K562 (cell line): Measurements from ENCODE around the gene ABCF2. TPM values are rescaled to one million over a fixed set of nuclear protein-coding genes. Genes with fewer than 3 reads are reported as not detected.

Source experiments
- AFF4 ChIP-seq: sonication (generic); formaldehyde crosslinking; IDR thresholded peaks from 2 replicates; pipeline ENCODE4 v1.8.0; 2023; ENCODE audit warnings: mild to moderate bottlenecking, missing genetic modification reagents
- CBFA2T2 ChIP-seq: fragments of 450-650 bp; conservative IDR thresholded peaks from 2 replicates; pipeline ENCODE4 v1.6.1; 2017; ENCODE audit warnings: mild to moderate bottlenecking
- CREB5 ChIP-seq: fragments of 250-450 bp; sonication (Bioruptor Pico); IDR thresholded peaks from 2 replicates; pipeline ENCODE4 v1.5.0; 2020; ENCODE audit warnings: mild to moderate bottlenecking
- EP300 ChIP-seq: IDR thresholded peaks from 2 replicates; pipeline ENCODE4 v1.6.1; 2012; ENCODE audit warnings: low read length, improper control_type of control experiment
- ETV5 ChIP-seq: sonication (generic); formaldehyde crosslinking; IDR thresholded peaks from 2 replicates; pipeline ENCODE4 v1.4.0; 2020; ENCODE audit warnings: low read depth, mild to moderate bottlenecking, missing genetic modification reagents
- FOXJ3 ChIP-seq: sonication (generic); formaldehyde crosslinking; IDR thresholded peaks from 2 replicates; pipeline ENCODE4 v1.4.0; 2020; ENCODE audit warnings: mild to moderate bottlenecking, missing genetic modification reagents
- FOXK1 ChIP-seq: sonication (generic); formaldehyde crosslinking; IDR thresholded peaks from 2 replicates; pipeline ENCODE4 v1.8.0; 2022; ENCODE audit warnings: missing genetic modification reagents, mild to moderate bottlenecking, borderline replicate concordance
- GABPB1 ChIP-seq: sonication (generic); formaldehyde crosslinking; IDR thresholded peaks from 2 replicates; pipeline ENCODE4 v1.8.0; 2022; ENCODE audit warnings: mild to moderate bottlenecking, missing genetic modification reagents
- MIER1 ChIP-seq: fragments of 450-650 bp; IDR thresholded peaks from 2 replicates; pipeline ENCODE4 v1.6.1; 2016; ENCODE audit warnings: antibody characterized with exemption, mild to moderate bottlenecking, low read depth
- MLX ChIP-seq, 2 experiments: fragments of 450-650 bp in 1 of 2; sonication (generic) in 1 of 2; formaldehyde crosslinking; conservative IDR thresholded peaks; 2 replicates each; pipeline versions ENCODE4 v1.4.0 to v1.8.1; 2020 to 2022; ENCODE audit warnings: mild to moderate bottlenecking in 1 of 2, missing genetic modification reagents in 1 of 2
- MXI1 ChIP-seq: IDR thresholded peaks from 2 replicates; pipeline ENCODE4 v1.6.1; 2011; ENCODE audit warnings: low read depth, mild to moderate bottlenecking, improper control_type of control experiment, low read length
- PHF8 ChIP-seq: fragments of 200-600 bp; sonication (generic); IDR thresholded peaks from 2 replicates; pipeline ENCODE4 v1.6.1; 2012; ENCODE audit warnings: mixed run types, mild to moderate bottlenecking, inconsistent platforms, low read length, moderate library complexity, borderline replicate concordance
- RFX1 ChIP-seq: fragments of 450-650 bp; IDR thresholded peaks from 2 replicates; pipeline ENCODE4 v1.6.1; 2016; ENCODE audit warnings: mild to moderate bottlenecking, moderate library complexity
- SFPQ ChIP-seq: fragments of 200-400 bp; formaldehyde crosslinking; IDR thresholded peaks from 2 replicates; pipeline ENCODE4 v1.6.1; 2017; ENCODE audit warnings: mild to moderate bottlenecking, low read depth, low read length, moderate library complexity
- TRIM24 ChIP-seq, 2 experiments: fragments of 450-650 bp; IDR thresholded peaks; 2 replicates each; pipeline ENCODE4 v1.6.1; 2016
- ZBTB9 ChIP-seq: fragments of 450-650 bp; formaldehyde crosslinking; IDR thresholded peaks from 2 replicates; pipeline ENCODE4 v1.4.0; 2020; ENCODE audit warnings: mild to moderate bottlenecking, moderate library complexity
- ZFX ChIP-seq: sonication (generic); formaldehyde crosslinking; IDR thresholded peaks from 2 replicates; pipeline ENCODE4 v1.8.0; 2022; ENCODE audit warnings: mild to moderate bottlenecking, missing genetic modification reagents, moderate library complexity
- ZNF324 ChIP-seq: fragments of 250-450 bp; sonication (Bioruptor Pico); IDR thresholded peaks from 2 replicates; pipeline ENCODE4 v1.4.0; 2020; ENCODE audit warnings: mild to moderate bottlenecking
- polyA plus RNA-seq, 8 experiments: library from polyadenylated mRNA; depleted of rRNA in 4 of 8; stranded (reverse) in 5 of 8; unstranded in 3 of 8; fragments of >200 nt; fragmentation: Nextera tagmentation in 2 of 8; fragmentation: Illumina TruSeq in 1 of 8; extraction: Ambion mirVana in 2 of 8; extraction: Trizol in 1 of 8; gene quantifications; 2 replicates each; pipeline versions ENCODE4 v1.2.1 to v1.2.3, GENCODE V29; 2011 to 2014; ENCODE audit warnings: inconsistent platforms in 1 of 8, missing spikeins in 1 of 8
- total RNA-seq, 7 experiments: library from RNA; depleted of rRNA in 6 of 7; stranded (reverse); fragments of >200 nt in 6 of 7; fragmentation: Illumina TruSeq in 2 of 7; extraction: Trizol in 2 of 7; gene quantifications; 2 replicates each; pipeline versions ENCODE4 v1.2.1 to v1.2.3, GENCODE V29; 2011 to 2021; ENCODE audit warnings: low replicate concordance in 1 of 7

Gene ABCF2
- total and polyA plus RNA-seq, 9 of the 15 experiments (the other 6 are each of a cell fraction or from before 2014, with no cell fraction given), result 62.1 to 224 (median 113) TPM

- TF ChIP-seq TRIM24 (IDR thresholded peaks at IDR 0.05) (0 out of 4 replicates have a peak, but pooled peaks of 1 of the 2 experiments have one; percentile 34), PHF8 (no peak; the same call in 1 of the 2 replicates), RFX1 (no peak), AFF4 (CRISPR knock-in tag) (peak; percentile 77; the same call in 1 of the 2 replicates), MIER1 (no peak), CREB5 (CRISPR knock-in tag) (no peak), ETV5 (peak; percentile 70), FOXK1 (no peak), GABPB1 (CRISPR knock-in tag) (peak; percentile 70), FOXJ3 (CRISPR knock-in tag) (no peak), CBFA2T2 (no peak; the same call in 1 of the 2 replicates), EP300 (peak; percentile 23; the same call in 1 of the 2 replicates), MLX (CRISPR knock-in tag; conservative IDR thresholded peaks at IDR 0.05) (peak in 1 of 2 experiments; percentile 62; a peak in 1 of 4 replicates), ZBTB9 (CRISPR knock-in tag) (no peak), SFPQ (no peak), MXI1 (no peak), ZFX (CRISPR knock-in tag) (no peak), ZNF324 (CRISPR knock-in tag) (no peak)
Measured at GRCh38 chr7:151172273-151173141, 54.5 kb downstream of the ABCF2 start (continued).
